ENCODE measurements around the gene LUM. TPM values are rescaled to one million over a fixed set of nuclear protein-coding genes. Genes with fewer than 3 reads are reported as not detected.

Gene LUM
- total and polyA plus RNA-seq, 2 experiments from 2014 or later = 0.27 TPM; not detected in 1

DNA sequence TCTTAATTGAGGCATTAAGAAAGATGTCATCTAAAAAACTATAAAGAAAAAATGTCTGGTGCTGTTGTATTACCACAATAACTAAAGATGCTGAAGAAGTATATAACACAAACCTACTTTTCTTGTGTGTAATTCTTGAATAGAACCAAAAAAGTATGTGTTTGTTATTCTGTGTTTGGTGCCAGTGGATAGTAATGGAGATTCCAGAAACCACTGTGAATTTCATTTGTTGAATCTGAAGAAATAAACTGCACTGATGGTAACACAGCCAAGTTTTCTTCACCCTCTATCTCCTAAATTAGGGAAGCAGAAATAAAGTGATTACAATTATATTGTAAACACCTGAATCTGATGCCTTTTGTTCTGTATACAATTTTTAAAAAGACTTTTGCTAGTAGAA is 40.4 kb downstream of the LUM start (continued):
- TF ChIP-seq, protein P1, sequence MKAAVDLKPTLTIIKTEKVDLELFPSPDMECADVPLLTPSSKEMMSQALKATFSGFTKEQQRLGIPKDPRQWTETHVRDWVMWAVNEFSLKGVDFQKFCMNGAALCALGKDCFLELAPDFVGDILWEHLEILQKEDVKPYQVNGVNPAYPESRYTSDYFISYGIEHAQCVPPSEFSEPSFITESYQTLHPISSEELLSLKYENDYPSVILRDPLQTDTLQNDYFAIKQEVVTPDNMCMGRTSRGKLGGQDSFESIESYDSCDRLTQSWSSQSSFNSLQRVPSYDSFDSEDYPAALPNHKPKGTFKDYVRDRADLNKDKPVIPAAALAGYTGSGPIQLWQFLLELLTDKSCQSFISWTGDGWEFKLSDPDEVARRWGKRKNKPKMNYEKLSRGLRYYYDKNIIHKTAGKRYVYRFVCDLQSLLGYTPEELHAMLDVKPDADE (IDR thresholded peaks at IDR 0.05) = no peak

DNA sequence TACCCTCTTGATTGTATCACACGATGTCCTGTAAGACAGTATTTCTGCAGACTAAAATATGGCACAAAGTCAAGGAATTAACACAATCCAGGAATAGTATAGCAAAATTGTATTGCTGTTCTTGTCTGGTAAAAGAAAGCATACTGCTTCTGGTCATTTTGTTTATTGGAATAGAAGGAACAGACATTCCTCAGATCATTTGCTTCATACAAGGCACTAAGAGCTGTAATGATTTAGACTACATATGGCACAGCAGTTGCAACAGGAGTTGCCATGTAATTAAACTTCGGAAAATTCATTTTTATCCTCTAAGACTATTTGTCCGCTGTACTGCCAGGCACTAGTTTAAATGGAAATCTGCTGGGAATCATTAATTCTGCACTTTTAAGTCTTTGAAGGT is 45.9 kb downstream of the LUM start:
- H3K4me3 Mint-ChIP-seq = no peak overlapping the region
- H3K9me2 ChIP-seq (ENCODE audit: insufficient read depth) = no peaks in the 10 kb centered on the region
- H3K4me2 ChIP-seq = no peak overlapping the region
- no peaks in the 10 kb centered on the region for H3K9me3 Mint-ChIP-seq
- no peak overlapping the region for H3K4me3 ChIP-seq
- ATAC-seq (no peak), DNase-seq (ENCODE audit: low spot score) (no peak)
- no peaks in the 10 kb centered on the region for H3F3A ChIP-seq (replicated peaks; ENCODE audit: low read depth)
- TF ChIP-seq NANOG (IDR thresholded peaks at IDR 0.05; ENCODE audit: borderline replicate concordance) = no peak
- no peak for TF ChIP-seq EZH2phosphoT487 (IDR thresholded peaks at IDR 0.05; ENCODE audit: unreplicated experiment)
- TF ChIP-seq, protein P1 (IDR thresholded peaks at IDR 0.05) = no peak
- TF ChIP-seq STAT1 (IDR thresholded peaks at IDR 0.05; ENCODE audit: unreplicated experiment) = no peak
- TF ChIP-seq ZNF114 (CRISPR knock-in tag; IDR thresholded peaks at IDR 0.05) = no peak
- TF ChIP-seq, protein P2, sequence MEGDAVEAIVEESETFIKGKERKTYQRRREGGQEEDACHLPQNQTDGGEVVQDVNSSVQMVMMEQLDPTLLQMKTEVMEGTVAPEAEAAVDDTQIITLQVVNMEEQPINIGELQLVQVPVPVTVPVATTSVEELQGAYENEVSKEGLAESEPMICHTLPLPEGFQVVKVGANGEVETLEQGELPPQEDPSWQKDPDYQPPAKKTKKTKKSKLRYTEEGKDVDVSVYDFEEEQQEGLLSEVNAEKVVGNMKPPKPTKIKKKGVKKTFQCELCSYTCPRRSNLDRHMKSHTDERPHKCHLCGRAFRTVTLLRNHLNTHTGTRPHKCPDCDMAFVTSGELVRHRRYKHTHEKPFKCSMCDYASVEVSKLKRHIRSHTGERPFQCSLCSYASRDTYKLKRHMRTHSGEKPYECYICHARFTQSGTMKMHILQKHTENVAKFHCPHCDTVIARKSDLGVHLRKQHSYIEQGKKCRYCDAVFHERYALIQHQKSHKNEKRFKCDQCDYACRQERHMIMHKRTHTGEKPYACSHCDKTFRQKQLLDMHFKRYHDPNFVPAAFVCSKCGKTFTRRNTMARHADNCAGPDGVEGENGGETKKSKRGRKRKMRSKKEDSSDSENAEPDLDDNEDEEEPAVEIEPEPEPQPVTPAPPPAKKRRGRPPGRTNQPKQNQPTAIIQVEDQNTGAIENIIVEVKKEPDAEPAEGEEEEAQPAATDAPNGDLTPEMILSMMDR (conservative IDR thresholded peaks at IDR 0.05; ENCODE audit: low read depth in 2 of 2) = no peak
- TF ChIP-seq, protein P3, sequence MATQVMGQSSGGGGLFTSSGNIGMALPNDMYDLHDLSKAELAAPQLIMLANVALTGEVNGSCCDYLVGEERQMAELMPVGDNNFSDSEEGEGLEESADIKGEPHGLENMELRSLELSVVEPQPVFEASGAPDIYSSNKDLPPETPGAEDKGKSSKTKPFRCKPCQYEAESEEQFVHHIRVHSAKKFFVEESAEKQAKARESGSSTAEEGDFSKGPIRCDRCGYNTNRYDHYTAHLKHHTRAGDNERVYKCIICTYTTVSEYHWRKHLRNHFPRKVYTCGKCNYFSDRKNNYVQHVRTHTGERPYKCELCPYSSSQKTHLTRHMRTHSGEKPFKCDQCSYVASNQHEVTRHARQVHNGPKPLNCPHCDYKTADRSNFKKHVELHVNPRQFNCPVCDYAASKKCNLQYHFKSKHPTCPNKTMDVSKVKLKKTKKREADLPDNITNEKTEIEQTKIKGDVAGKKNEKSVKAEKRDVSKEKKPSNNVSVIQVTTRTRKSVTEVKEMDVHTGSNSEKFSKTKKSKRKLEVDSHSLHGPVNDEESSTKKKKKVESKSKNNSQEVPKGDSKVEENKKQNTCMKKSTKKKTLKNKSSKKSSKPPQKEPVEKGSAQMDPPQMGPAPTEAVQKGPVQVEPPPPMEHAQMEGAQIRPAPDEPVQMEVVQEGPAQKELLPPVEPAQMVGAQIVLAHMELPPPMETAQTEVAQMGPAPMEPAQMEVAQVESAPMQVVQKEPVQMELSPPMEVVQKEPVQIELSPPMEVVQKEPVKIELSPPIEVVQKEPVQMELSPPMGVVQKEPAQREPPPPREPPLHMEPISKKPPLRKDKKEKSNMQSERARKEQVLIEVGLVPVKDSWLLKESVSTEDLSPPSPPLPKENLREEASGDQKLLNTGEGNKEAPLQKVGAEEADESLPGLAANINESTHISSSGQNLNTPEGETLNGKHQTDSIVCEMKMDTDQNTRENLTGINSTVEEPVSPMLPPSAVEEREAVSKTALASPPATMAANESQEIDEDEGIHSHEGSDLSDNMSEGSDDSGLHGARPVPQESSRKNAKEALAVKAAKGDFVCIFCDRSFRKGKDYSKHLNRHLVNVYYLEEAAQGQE (IDR thresholded peaks at IDR 0.05; ENCODE audit: unreplicated experiment) = no peak
- TF ChIP-seq ZNF331 (CRISPR knock-in tag; IDR thresholded peaks at IDR 0.05; ENCODE audit: low read depth) = no peak
- H3K4me1 Mint-ChIP-seq = no peaks in the 10 kb centered on the region
- H3K27ac ChIP-seq (ENCODE audit: low read depth) = no peak overlapping the region
- no peaks in the 10 kb centered on the region for H3K36me3 ChIP-seq (ENCODE audit: insufficient read depth)
- H3K4me1 ChIP-seq (ENCODE audit: insufficient read depth) = no peaks in the 10 kb centered on the region
- no peaks in the 10 kb centered on the region for H4K20me1 ChIP-seq (replicated peaks; ENCODE audit: insufficient read depth)
- H3K27me3 ChIP-seq (ENCODE audit: insufficient read depth) = no peaks in the 10 kb centered on the region
- H3K36me3 Mint-ChIP-seq (ENCODE audit: low read depth) = no peaks in the 10 kb centered on the region
- no peaks in the 10 kb centered on the region for H3K27me3 Mint-ChIP-seq (ENCODE audit: insufficient read depth, low read depth, poor library complexity)
- no peak overlapping the region for H2AFZ ChIP-seq
- no peaks in the 10 kb centered on the region for H3K79me2 ChIP-seq (replicated peaks; ENCODE audit: insufficient read depth)
- no peak overlapping the region for H3K27ac Mint-ChIP-seq

Measured in GM23338 (cell line).